NCI-H1417 treated with DMSO at 0.1 percent for 48 hours (cell line): ENCODE measurements around the gene FAM170B.

ENCODE experiments used
- DNase-seq: peaks from one replicate; lab custom pipeline; 2025; lab: John Stamatoyannopoulos, UW

Gene FAM170B

GRCh38 chr10:49152037-49152436 lies 18.2 kb upstream of the FAM170B start:
- DNase-seq: no peak

GRCh38 chr10:49151481-49151880 lies 17.7 kb upstream of the FAM170B start:
- no peak for DNase-seq

GRCh38 chr10:49151025-49151445 lies 17.2 kb upstream of the FAM170B start:
- no peak for DNase-seq

- DNase-seq: no peak
Observed at GRCh38 chr10:49150426-49150825, 16.6 kb upstream of the FAM170B start.

GRCh38 chr10:49149881-49150280 lies 16.1 kb upstream of the FAM170B start:
- no peak for DNase-seq

GRCh38 chr10:49144058-49144720 lies 10.4 kb upstream of the FAM170B start:
- no peak for DNase-seq

GRCh38 chr10:49143249-49143648 lies 9.4 kb upstream of the FAM170B start:
- no peak for DNase-seq

GRCh38 chr10:49141541-49142332 lies 7.9 kb upstream of the FAM170B start:
- no peak for DNase-seq

GRCh38 chr10:49140304-49141177 lies 6.7 kb upstream of the FAM170B start:
- DNase-seq: no peak

- DNase-seq: no peak
Observed at GRCh38 chr10:49139846-49140195, 6.0 kb upstream of the FAM170B start.

- no peak for DNase-seq
Observed at GRCh38 chr10:49139028-49139845, 5.4 kb upstream of the FAM170B start.

- no peak for DNase-seq
Observed at GRCh38 chr10:49138361-49138891, 4.6 kb upstream of the FAM170B start.

- no peak for DNase-seq
Observed at GRCh38 chr10:49136525-49136924, 2.7 kb upstream of the FAM170B start.

GRCh38 chr10:49135575-49136313 lies 1.9 kb upstream of the FAM170B start:
- no peak for DNase-seq

GRCh38 chr10:49134327-49134726 lies 506 bp upstream of the FAM170B start:
- no peak for DNase-seq

GRCh38 chr10:49132362-49132737 lies 1.5 kb downstream of the FAM170B start:
- DNase-seq: no peak

GRCh38 chr10:49131507-49132361 lies 2.1 kb downstream of the FAM170B start:
- DNase-seq: no peak

GRCh38 chr10:49129376-49129775 lies 4.4 kb downstream of the FAM170B start:
- no peak for DNase-seq

- no peak for DNase-seq
Observed at GRCh38 chr10:49128854-49129253, 5.0 kb downstream of the FAM170B start.
